Measurements from ENCODE around the gene MX2.

Gene MX2

DNA sequence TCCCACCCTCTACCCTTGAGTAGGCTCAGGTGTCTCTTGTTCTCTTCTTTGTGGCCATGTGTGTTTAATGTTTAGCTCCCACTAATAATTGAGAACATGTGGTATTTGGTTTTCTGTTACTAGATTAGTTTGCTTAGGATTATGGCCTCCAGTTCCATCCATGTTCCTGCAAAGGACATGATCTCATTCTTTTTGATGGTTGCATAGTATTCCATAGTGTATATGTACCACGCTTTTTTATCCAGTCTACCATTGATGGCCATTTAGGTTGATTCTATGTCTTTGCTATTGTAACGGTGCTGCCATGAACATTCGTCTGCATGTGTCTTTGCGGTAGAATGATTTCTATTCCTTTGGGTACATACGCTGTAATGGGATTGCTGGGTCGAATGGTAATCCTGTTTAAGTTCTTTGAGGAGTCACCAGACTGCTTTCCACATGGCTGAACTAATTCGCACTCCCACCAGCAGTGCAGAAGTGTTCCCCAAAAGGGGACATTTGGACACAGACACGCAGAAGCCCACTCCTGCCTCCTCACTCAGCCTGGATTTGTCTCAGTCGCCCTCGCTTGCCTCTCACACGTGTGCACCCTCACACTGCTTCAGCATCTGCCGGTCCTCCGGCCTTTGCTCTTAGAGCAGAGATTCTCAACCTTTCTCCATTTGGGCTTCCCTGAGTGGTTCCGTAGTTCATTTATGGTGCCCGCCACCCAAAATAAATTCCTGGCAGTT, 3.7 kb downstream of the MX2 start:
- DNase-seq (ENCODE audit: low read depth) = no peak

DNA sequence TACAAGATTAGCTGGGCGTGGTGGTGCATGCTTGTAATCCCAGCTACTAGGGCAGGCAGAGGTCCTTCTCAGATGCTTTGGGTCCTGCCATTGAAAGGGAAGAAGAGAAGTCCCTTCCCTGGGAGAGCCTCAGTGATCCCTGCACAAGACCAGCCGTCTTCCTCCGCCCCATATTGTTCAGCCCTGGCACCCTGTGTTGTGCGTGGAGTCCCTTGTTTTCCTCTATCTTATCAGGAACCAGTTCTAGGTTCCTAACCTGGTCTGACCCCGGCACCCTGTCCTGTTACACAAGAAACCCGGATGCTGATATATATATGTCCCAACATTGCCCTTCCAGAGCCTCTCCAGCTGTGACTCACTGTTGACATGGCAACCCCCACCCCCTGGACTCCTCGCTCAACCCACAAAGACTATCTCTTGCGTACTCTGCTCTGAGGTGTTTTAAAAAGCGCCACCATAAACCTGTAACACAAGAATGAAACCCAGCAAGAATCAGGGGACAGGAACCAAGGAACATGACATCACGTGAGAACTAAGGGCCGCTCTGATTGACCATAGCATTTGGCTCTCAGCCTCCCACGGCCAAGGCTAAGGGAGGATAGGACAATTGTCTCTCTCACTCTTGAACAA, 4.8 kb downstream of the MX2 start:
- no peak for DNase-seq (ENCODE audit: low read depth)

DNA sequence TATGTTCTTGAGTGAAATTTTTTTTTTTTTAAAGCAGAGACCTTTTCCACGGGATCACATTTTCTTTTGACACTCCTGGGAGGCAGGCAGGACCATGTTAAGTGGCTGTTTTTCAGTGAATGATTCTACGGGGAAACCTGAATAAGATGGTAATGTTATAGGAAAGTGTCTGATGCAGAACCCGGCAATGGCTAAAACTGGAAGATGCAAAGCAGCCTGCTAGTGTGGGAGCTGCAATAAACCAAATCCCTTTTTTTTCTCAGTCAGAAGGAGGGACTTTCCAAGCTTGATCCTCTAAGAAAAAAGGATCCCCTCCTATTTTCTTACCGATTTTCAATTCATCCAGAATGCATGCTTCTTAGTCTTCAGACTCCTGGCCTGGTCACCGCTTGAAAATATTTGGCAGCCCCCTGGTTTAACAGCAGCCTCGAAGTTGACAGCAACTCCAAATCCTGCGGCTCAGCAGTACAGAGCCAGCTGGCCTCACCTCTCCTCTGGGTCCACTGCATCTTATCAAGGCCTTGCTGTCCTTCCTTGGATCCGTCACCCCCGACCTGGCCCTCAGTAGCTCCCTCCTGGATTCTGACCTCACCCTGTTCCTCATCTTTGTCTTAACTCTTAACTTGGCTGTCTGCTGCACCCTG, 5.6 kb downstream of the MX2 start:
- no peak for DNase-seq (ENCODE audit: low read depth)

DNA sequence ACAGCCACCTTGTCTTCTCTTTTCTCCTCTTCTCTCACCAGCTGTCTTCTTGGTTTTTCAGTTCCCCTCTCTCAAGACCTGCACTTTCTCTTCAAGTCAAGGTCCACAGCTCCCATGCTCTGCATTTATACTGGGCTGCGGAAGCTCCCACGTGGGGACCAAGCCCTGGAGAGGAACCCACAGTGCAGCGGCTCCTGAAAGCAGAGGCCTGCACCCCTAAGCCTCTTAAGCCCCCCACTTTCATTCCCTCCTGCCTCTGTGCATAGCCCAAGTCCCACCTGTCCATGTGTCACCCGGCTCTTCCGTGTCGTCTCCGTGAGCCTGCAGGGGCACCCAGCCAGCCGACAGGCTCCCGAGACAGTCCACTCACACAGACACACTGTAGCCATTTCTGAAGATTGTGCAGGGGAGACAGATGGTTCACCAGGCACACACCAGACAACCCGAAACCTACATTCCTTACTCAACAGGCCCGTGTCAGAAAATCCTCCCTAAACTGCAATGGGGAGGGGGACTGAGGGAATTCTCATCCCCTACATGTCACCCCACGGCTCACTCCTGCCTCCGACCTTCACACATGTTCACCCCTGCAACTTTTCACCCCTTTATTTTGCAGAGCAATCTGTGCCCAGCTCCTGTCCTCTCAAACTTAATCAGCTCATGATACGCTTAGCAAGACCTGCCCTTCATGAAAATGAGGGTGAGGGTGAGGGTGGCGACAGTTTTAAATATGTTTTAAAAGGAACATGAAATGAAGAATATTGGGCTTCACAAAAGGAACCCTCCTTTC, 6.3 kb downstream of the MX2 start:
- no peak for DNase-seq (ENCODE audit: low read depth)

DNA sequence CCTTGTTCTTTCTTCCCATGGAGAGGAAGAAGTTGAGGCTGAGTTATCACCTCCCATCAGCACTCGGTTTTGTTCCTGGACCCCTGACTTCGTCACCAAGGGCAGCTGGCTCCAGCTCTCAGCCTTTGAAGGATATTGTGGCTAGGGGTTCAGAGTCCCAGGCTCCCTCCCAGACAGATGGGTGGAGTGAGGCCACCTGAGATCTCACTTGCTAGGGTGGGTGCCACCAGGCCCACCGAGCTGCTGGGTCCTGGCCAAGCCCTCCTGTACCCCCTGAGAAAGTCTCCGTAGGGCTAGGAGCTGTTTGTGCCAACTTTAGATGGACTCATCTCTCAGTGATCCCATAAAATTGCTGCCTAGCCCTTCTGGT, 6.9 kb downstream of the MX2 start:
- DNase-seq (ENCODE audit: low read depth) = no peak

DNA sequence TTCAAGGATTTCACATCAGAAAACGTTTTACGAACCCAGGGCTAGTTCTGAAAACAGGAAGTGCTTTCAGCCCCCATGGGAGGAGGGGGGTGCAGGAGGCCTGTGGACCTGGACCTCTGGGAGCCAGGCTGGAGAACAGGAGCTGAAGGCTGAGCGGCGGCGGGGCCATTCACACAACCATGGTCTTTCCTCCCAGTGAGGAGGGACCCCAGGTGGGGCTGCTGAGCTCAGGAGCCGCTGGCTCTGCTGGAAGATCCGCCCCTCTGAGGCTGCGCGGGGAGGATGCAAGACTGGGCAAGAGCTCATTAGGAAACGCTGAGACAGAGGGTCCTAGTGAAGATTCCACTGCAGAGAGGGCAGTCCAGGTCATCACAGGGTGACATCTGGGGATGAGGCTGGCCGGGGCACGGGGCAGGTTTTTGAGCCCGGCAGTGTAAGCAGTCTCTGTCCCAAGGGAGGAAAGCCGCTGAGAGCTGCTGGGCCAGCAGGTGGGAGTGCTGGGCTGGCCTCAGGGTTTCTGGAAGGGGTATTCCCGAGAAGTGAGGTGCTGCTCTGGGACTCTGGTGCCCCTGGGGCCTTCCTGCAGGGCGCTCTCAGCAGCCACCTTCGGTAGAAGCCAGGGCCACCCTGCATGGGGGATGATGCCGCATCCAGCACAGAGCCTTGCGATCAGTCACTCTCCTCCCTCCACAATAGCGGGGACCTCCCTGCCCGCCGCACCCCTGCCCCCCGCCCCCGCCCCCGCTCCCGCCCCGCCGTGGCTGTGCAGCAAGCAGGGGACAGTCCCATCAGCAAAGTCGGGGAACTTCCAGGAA, 7.5 kb downstream of the MX2 start:
- no peak for DNase-seq (ENCODE audit: low read depth)

DNA sequence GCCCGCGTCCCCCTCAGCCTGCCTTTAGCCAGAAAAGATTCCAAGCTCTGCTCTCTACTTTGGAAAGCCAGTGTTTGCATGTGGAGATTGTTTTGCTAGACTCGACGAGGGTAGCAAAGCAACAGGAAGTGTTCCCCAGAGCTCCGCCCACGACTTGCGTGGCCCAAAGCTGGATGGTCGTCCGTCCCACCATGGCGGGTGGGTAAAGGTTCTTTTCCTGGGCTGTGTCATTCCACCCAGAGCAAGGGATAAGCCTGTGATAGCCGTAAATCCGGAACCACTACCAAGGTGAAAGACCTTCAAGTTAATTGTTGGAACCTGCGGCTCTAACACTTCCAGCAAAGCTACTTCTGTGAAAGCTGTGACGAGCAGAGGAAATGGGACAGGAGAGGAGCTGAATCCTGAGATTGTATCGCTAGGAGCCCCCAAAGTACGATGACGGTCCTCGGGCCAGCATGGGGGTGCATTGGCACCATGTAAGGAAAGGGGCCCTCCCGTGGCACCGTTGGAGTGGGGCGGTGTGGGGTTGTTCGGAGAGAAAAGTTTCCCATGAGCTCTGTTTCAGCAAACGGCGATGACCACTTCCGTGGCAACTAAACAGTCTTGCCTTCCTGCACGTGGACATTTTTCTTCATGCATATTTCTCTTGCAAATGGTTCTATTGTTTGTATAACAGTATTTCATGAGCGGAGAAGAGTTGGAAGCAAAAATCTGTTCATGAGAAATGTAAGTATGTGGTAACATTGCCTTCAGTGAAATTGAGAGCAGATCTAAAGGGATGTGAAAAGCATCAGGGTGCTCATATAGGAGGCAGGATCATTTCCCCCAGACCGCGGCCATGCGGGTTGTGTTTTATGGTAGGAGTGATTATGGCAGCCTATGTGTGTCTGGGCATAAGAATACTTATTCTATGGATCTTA, 8.4 kb downstream of the MX2 start:
- no peak for DNase-seq (ENCODE audit: low read depth)

DNA sequence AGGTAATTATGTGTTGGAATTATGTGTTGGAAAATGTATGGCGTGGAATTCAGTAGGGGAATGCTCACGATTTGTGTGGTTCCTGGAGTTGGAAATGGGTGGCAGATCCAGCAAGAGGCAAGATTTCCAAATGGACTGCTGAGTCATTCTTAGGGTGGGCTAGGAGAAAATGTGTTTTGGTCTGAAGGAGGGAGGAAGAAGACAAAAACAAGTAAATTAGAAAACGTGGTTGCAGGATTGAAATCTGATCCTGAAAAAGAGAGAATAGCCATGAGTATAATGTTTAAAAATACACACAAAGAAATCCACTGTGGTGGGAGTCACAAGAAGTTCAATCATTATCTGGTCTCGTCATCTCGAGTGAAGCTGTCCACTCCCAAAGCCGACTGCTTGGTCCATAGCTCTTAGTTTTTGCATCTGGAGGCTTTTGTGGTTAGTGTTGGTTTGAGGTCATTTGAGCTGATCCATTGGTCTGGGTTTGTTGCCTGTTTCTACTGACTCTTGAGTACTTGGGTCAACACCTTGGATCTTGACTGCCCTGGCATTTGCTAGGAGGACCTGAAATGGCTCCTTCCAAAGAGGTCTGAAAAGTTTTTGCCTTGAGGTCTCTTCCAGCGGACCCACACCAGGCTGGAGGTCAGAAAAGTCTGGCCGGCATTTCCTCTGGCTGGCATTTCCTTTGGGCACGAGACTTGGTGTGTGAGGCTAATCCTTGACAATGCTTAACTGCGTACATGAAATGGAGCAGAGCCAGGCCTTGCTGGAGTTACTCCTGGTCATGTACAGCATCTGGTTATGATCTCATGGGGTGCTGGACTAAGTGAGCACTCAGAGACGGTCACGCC, 9.2 kb downstream of the MX2 start:
- no peak for DNase-seq (ENCODE audit: low read depth)

DNA sequence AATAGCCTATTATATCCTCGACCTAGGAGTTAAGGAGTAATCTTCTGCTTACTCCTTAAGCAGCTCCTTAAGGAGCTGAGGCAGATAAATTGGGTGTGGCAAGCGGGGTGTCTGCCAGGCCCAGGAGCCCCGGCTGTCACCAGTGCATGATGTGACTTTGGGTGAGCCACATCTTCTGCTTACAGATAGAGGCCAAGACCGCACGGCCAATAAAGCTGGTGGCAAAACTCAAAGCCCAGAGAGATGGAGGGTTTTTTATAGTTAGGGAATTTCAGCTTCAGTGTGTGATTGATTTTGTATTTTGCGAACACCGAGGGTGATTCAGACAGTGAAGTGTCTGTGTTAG, 9.8 kb downstream of the MX2 start:
- no peak for DNase-seq (ENCODE audit: low read depth)

DNA sequence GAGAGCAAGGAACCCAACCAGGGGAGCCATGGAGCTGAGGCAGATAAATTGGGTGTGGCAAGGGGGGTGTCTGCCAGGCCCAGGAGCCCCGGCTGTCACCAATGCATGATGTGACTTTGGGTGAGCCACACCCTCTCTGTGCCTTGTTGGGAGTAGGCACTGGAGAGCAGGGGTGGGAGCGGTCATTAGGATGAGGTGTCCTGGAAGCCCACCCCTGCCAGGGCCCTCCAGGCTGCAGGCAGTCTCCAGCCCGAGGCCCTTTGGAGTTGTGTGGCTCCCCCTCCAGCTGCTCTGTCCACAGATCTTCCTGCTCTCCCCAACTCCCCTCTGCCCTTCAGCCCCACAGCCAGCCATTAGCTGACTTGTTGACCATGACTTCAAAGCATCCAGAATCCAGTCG, 11.4 kb downstream of the MX2 start:
- no peak for DNase-seq (ENCODE audit: low read depth)

DNA sequence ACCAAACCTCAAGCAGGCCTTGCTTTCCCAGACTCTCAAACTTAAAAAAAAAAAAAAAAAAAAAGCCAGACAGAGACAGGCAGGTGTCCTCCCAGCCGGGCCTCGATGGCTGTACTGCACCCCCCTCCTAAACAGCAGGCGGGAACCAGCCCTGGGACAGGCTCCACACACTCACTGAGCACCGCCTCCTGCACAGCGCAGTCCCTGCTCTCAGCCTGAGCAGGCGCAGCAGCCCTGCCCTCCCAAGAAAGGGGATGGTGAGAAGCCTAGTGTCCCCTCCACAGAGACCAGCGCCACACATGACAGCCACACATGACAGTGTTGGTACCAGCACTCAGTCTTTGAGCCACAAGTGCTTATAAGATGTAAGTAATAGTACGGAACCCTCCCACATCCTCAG, 11.9 kb downstream of the MX2 start:
- DNase-seq (ENCODE audit: low read depth) = no peak

DNA sequence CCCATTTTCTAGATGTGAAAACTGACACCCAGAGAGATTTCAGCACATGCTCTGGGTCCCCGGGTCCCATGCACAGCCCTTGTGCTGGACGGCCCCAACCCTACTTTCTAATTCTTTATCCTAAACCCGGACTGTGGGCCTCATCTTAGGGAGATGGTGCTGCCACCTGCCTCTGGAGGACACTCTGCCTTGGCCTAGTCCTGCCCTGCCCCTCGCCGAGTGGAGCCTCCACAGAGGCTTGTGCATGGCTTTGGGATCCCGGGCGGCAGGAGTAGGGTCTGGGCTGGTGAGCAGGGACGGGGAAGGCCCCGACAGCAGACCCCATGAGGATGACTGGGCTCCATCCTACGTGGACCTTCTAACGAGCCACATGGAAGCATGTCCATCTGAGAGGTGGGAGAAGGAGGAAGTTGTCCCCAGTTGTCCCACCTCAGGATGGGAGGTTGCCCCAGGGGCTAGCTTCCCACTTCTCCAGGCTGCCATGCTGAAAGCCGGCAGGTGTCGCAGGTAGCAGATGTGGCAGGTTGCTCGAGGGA, 12.4 kb downstream of the MX2 start:
- no peak for DNase-seq (ENCODE audit: low read depth)

DNA sequence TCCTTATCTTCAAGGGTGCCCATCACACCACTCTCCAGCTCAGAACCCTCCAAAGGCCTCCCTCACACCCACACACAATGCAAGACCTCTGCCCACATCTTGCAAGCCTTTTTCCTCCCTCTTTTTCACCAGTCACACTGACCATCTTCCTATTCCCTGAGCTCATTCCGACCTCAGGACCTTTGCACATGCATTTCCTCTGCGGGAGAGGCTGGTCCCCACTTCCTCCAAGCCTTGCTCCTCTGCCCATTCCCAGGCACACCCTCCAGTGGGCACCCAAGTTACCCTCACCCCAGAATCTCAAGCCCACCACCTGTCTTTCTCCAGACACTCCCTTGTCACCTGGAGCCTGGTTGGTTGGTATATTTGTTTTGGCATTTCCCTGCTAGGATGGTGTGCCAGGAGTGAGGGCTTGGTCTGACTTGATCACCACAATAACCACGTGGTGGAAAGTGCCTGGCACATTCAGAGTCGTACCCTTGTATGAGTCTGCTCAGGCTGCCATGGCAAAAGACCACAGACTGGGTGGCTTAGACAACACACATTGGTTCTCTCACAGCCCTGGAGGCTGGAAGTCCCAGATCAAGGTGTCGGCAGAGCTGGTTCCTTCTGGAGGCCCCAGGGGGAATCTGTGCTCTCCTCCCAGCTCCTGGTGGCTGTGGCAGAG, 13.2 kb downstream of the MX2 start:
- DNase-seq (ENCODE audit: low read depth) = no peak

DNA sequence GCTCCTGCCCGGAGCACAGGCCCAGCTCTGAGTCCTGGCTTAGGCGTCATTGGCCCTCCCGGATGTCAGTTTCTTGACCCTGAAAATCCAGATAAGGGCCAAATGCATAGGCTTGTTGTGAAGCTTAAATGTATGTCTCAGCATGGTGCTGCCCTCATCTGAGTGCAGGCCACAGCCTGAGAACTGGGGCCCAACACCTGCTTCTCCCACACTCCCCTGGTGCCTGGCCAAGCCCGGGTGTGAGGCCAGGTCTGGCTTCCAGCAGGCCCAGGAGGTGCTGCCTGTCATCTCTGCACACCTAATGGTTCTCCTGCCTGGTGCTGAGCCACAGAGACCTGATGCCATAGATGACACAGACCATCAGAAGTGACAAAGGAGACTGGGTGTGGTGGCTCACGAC, 14.0 kb downstream of the MX2 start:
- DNase-seq (ENCODE audit: low read depth) = no peak

DNA sequence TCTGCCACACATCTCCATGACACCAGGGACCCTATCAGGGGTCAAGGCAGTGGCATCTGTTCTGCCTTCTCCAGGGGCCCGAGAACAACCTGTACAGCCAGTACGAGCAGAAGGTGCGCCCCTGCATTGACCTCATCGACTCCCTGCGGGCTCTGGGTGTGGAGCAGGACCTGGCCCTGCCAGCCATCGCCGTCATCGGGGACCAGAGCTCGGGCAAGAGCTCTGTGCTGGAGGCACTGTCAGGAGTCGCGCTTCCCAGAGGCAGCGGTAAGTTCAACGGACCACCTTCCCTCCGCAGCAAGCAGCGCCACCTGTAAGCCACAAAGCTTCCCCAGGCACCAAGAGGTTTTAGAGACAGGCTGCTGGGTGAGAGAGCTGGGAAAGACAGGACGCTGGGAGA, 15.9 kb downstream of the MX2 start:
- DNase-seq (ENCODE audit: low read depth) = no peak

DNA sequence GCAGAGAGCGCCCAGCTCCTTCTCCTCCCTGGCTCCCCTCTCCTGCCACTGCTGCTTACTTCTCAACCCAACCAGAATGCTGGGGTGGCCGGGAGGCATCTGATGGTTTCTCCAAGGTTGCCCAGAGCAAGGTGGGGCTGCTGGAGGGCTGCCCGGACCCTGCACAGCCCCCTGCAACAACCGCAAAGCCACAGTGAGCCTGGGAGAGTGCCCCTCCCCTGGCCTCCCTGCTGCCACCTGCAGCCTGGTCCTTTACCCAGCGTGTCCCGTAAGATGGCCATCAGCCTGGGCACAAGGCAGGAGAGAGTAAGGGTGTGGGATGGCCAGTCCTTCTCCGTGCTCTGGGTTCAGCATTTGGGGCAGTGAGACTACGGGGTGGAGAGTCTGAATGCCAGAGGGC, 17.0 kb downstream of the MX2 start:
- DNase-seq (ENCODE audit: low read depth) = no peak

DNA sequence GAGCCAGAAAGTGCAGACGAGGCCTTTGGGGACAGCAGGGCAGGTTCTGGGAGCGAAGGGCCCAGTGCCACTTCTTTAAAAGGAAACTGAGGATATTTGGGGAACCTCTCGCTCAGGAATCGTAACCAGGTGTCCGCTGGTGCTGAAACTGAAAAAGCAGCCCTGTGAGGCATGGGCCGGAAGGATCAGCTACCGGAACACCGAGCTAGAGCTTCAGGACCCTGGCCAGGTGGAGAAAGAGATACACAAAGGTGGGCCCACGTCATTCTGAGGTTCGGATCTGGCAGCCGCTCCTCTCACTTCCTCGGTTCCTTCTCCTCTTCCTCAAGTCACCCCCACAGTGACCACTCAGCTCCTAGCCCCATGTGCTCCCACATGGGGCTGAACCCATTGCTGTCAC, 18.1 kb downstream of the MX2 start:
- no peak for DNase-seq (ENCODE audit: low read depth)

DNA sequence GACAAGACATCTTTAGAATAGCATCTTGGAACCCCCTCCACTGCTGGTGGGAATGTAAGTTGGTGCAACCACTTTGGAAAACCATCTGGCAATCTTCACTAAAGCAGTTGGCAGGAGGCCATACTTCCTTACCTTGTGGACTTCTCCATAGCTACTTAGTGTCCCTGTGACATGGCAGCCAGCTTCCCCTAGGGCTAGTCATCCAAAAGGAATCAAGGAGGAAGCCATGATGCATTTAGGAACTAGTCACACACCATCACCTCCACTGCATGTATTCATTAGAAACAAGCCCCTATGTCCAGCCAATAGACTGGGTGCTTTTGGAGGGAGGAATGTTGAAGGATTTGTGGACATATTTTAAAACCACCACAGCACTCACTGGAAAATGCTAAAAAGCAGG, 19.9 kb downstream of the MX2 start:
- no peak for DNase-seq (ENCODE audit: low read depth)
